ENCODE results near the gene TMEM229A.

DNA sequence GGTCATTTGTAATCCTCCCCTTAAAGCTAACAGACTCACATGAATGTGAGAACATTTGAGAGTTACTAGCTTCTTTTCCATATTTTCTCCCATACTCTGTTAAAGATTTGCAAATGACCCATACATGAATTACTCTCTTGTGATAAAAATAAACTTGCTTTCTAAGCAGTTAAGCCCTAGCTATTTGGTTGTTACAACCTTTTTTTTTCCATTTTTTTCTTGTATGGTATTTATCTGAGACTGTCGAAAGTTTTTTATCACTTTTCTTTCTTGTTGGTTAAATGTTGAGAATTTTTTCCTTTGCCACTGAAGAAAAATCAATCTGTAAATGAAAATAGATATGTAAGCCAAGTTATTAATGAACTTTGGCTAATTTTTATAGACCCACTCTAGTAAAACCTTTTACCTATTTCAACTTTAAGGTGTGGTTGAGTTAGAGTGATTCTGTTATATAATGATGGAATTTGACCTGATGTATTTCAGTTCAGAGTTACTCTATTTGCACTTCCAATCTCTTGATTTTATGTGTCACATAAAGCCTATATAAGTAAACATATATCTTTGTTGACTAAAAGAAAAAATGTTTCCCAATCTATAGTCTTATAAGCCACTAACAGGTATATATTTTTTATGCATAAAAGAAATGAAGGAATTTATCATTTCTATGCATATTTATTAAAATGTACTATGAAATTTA, 19.0 kb upstream of the TMEM229A start:
- TF ChIP-seq JUN (CRISPR knock-in tag; IDR thresholded peaks at IDR 0.05) (no peak), GTF2I (CRISPR knock-in tag; conservative IDR thresholded peaks at IDR 0.05) (no peak), ZNF263 (CRISPR knock-in tag; IDR thresholded peaks at IDR 0.05; ENCODE audit: low read depth) (no peak), ZNF423 (CRISPR knock-in tag; IDR thresholded peaks at IDR 0.05) (no peak), OVOL2 (CRISPR knock-in tag; IDR thresholded peaks at IDR 0.05; ENCODE audit: borderline replicate concordance) (no peak)
- TF ChIP-seq, protein P1, sequence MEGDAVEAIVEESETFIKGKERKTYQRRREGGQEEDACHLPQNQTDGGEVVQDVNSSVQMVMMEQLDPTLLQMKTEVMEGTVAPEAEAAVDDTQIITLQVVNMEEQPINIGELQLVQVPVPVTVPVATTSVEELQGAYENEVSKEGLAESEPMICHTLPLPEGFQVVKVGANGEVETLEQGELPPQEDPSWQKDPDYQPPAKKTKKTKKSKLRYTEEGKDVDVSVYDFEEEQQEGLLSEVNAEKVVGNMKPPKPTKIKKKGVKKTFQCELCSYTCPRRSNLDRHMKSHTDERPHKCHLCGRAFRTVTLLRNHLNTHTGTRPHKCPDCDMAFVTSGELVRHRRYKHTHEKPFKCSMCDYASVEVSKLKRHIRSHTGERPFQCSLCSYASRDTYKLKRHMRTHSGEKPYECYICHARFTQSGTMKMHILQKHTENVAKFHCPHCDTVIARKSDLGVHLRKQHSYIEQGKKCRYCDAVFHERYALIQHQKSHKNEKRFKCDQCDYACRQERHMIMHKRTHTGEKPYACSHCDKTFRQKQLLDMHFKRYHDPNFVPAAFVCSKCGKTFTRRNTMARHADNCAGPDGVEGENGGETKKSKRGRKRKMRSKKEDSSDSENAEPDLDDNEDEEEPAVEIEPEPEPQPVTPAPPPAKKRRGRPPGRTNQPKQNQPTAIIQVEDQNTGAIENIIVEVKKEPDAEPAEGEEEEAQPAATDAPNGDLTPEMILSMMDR (IDR thresholded peaks at IDR 0.05), result no peak

All from WTC11 (cell line).